ENCODE data around the gene EDAR. TPM values are rescaled to one million over a fixed set of nuclear protein-coding genes. Genes with fewer than 3 reads are reported as not detected.

Gene EDAR
- total RNA-seq, 1 donor from 2014 or later, result not detected

GRCh38 chr2:108975613-108976435, 13.2 kb downstream of the EDAR start:
- Mint-ChIP-seq H3K4me1 (ENCODE audit: low read depth) (peaks cover 17% of the 10 kb centered on the region), H3K9me3 (ENCODE audit: low read depth) (no peaks in the 10 kb centered on the region), H3K27ac (ENCODE audit: unreplicated experiment) (no peak overlapping the region), H3K4me3 (ENCODE audit: unreplicated experiment) (no peak overlapping the region), H3K36me3 (ENCODE audit: low read depth) (no peaks in the 10 kb centered on the region), H3K27me3 (ENCODE audit: low read depth) (peaks cover 18% of the 10 kb centered on the region)
- TF ChIP-seq, protein P1, sequence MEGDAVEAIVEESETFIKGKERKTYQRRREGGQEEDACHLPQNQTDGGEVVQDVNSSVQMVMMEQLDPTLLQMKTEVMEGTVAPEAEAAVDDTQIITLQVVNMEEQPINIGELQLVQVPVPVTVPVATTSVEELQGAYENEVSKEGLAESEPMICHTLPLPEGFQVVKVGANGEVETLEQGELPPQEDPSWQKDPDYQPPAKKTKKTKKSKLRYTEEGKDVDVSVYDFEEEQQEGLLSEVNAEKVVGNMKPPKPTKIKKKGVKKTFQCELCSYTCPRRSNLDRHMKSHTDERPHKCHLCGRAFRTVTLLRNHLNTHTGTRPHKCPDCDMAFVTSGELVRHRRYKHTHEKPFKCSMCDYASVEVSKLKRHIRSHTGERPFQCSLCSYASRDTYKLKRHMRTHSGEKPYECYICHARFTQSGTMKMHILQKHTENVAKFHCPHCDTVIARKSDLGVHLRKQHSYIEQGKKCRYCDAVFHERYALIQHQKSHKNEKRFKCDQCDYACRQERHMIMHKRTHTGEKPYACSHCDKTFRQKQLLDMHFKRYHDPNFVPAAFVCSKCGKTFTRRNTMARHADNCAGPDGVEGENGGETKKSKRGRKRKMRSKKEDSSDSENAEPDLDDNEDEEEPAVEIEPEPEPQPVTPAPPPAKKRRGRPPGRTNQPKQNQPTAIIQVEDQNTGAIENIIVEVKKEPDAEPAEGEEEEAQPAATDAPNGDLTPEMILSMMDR (IDR thresholded peaks at IDR 0.05), result no peak
- DNase-seq (ENCODE audit: low spot score), result no peak

DNA sequence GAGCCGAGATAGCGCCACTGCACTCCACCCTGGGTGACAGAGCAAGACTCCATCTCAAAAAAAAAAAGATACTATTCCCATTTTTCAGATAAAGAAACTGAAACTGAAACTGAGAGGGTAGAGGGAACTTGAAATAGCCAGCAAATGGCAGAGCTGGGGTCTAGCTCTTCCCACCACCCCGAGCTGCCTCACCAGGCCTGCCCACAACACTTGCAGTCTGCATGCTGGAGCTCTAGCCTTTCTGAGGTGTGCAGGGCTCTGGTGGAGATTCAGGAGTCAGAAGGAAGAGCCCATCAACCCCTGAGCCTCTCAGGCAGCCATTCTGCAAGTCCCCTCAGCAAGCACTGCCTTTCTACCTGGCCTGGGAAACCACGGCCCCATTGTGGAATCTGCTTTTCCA, 14.3 kb downstream of the EDAR start:
- H3K27ac Mint-ChIP-seq (ENCODE audit: unreplicated experiment), result no peak overlapping the region
- H3K9me3 Mint-ChIP-seq (ENCODE audit: low read depth), result no peaks in the 10 kb centered on the region
- DNase-seq (ENCODE audit: low spot score), result no peak
- H3K36me3 Mint-ChIP-seq (ENCODE audit: low read depth), result no peaks in the 10 kb centered on the region
- H3K27me3 Mint-ChIP-seq (ENCODE audit: low read depth), result peaks cover 19% of the 10 kb centered on the region
- TF ChIP-seq, protein P1 (IDR thresholded peaks at IDR 0.05), result no peak
- peaks cover 17% of the 10 kb centered on the region for H3K4me1 Mint-ChIP-seq (ENCODE audit: low read depth)
- no peak overlapping the region for H3K4me3 Mint-ChIP-seq (ENCODE audit: unreplicated experiment)

DNA sequence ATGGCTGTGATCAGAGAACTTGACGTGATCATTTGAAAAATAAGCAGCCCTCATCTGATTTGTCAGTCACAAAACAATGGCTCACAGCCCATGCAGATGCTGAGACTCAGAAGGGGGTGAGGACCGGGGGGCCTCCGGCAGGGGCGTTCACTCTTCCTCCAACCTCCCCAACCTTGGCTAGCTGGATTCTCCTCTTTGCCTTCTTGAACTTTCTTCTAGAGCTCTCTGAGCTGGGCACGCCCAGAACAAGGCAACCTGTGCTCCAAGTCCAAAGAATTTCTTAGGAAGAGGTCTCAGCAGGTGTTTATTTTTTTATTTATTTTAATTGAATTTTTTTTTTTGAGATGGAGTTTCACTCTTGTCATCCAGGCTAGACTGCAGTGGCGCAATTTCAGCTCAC, 16.4 kb downstream of the EDAR start:
- peaks cover 9% of the 10 kb centered on the region for H3K4me1 Mint-ChIP-seq (ENCODE audit: low read depth)

DNA sequence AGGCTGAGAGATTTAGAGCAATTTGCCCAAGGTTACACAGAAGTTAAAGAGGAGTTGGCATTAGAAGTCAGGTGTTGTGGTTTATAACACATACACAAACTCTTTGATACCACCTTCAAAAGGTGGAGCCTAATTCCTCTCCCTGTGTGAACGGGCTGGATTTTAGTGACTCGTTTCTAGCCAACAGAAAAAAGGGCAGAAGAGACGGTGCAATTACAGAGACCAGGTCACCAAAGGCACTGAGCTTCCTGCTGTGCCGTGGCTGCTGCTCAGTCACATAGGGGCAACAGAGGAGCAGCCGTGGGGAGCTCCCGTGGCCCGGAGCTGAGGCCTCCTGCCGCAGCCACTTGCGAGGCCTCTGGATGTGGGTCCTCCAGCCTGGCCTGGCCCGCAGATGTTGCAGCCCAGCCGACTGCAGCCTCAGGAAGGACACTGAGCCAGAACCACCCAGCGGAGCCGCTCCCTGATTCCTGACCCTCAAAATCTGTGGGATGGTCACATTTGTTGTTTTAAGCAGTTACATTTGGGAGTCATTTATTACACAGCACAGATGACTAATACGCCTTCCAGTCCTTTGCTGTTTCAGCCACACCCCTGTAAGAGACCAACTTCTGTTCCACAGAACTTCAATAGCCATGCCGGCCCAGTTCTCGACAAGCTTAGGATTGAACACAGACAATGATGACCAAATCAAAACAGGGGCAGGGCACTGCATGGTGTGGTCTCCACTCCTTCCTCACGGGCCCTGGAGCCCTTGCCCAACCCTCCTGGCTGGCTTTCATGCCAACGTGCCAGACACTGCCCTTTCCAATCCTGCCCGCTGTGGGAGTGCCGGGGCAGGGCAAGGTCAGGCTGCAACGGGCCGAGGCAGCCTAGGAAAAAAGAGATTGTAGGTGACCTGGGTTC, 17.1 kb downstream of the EDAR start:
- no peak overlapping the region for H3K27ac Mint-ChIP-seq (ENCODE audit: unreplicated experiment)
- no peaks in the 10 kb centered on the region for H3K36me3 Mint-ChIP-seq (ENCODE audit: low read depth)
- no peak overlapping the region for H3K4me3 Mint-ChIP-seq (ENCODE audit: unreplicated experiment)
- peaks cover 9% of the 10 kb centered on the region for H3K4me1 Mint-ChIP-seq (ENCODE audit: low read depth)
- TF ChIP-seq, protein P1 (IDR thresholded peaks at IDR 0.05), result no peak
- no peaks in the 10 kb centered on the region for H3K9me3 Mint-ChIP-seq (ENCODE audit: low read depth)
- no peak for DNase-seq (ENCODE audit: low spot score)
- peaks cover 23% of the 10 kb centered on the region for H3K27me3 Mint-ChIP-seq (ENCODE audit: low read depth)

More for the DNA sequence above, 16.4 kb downstream of the EDAR start:
- no peak overlapping the region for H3K4me3 Mint-ChIP-seq (ENCODE audit: unreplicated experiment)
- DNase-seq (ENCODE audit: low spot score), result no peak
- H3K27me3 Mint-ChIP-seq (ENCODE audit: low read depth), result peaks cover 23% of the 10 kb centered on the region
- TF ChIP-seq, protein P1 (IDR thresholded peaks at IDR 0.05), result no peak
- no peak overlapping the region for H3K27ac Mint-ChIP-seq (ENCODE audit: unreplicated experiment)
- H3K9me3 Mint-ChIP-seq (ENCODE audit: low read depth), result no peaks in the 10 kb centered on the region
- no peaks in the 10 kb centered on the region for H3K36me3 Mint-ChIP-seq (ENCODE audit: low read depth)

DNA sequence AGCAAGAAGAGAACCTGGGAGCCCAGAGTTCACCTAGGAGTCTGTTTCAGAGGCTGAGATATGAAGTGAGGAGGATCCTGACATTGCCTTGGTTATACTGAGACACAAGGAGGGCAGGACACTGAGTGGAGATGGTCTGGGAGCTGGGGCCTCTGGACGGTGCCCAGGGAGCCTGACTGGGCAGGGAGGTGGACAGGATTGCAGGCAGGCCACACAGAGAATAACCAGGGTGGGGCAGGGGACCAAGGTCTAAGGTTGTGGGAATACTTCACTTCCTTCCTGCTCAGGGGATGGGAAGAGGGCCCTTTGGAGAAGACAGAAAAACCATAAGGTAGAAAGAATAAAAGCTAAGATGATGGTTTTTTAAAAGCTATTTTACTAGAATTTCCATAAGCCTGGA, 18.7 kb downstream of the EDAR start:
- H3K36me3 Mint-ChIP-seq (ENCODE audit: low read depth), result no peaks in the 10 kb centered on the region
- no peak for DNase-seq (ENCODE audit: low spot score)
- TF ChIP-seq, protein P1 (IDR thresholded peaks at IDR 0.05), result no peak
- no peaks in the 10 kb centered on the region for H3K9me3 Mint-ChIP-seq (ENCODE audit: low read depth)
- H3K27ac Mint-ChIP-seq (ENCODE audit: unreplicated experiment), result no peak overlapping the region
- peaks cover 9% of the 10 kb centered on the region for H3K4me1 Mint-ChIP-seq (ENCODE audit: low read depth)
- no peak overlapping the region for H3K4me3 Mint-ChIP-seq (ENCODE audit: unreplicated experiment)
- peaks cover 14% of the 10 kb centered on the region for H3K27me3 Mint-ChIP-seq (ENCODE audit: low read depth)

Data from chondrocyte (in vitro differentiated cells).